ENCODE results near the gene SMARCC1.

SMARCC1 gene

DNA sequence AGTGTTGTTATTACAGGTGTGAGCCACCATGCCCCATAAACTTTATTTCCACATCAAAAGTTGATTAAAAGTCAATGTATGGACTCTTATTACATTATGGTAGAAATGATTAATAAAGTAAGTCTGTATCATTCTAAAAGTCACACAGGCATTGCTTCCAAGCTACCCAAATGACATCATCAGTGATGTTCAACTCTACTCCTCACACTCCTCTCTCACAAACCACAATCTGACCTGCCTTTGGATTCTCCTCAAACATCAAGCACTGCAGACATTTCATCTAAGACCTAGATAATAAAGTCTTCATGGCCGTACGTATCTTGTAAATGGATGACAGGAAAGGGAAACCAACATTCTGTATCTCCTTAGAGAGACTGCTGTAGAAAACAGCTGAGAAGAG lies 68.0 kb downstream of the SMARCC1 start:
- TF ChIP-seq, protein P1, sequence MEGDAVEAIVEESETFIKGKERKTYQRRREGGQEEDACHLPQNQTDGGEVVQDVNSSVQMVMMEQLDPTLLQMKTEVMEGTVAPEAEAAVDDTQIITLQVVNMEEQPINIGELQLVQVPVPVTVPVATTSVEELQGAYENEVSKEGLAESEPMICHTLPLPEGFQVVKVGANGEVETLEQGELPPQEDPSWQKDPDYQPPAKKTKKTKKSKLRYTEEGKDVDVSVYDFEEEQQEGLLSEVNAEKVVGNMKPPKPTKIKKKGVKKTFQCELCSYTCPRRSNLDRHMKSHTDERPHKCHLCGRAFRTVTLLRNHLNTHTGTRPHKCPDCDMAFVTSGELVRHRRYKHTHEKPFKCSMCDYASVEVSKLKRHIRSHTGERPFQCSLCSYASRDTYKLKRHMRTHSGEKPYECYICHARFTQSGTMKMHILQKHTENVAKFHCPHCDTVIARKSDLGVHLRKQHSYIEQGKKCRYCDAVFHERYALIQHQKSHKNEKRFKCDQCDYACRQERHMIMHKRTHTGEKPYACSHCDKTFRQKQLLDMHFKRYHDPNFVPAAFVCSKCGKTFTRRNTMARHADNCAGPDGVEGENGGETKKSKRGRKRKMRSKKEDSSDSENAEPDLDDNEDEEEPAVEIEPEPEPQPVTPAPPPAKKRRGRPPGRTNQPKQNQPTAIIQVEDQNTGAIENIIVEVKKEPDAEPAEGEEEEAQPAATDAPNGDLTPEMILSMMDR (IDR thresholded peaks at IDR 0.05; ENCODE audit: insufficient read depth, low read length, missing control alignments): no peak
- POLR2A ChIA-PET: no interaction called here
- H3K4me3 ChIP-seq (ENCODE audit: low read depth, low read length): no peak overlapping the region
- CTCF ChIA-PET: interaction anchor here (1.9 kb wide), 1 partner anchor 191 kb away, joined by 5 read pairs; no protein-coding TSS in a partner anchor
- DNase-seq (ENCODE audit: low read depth, low spot score): no peak

DNA sequence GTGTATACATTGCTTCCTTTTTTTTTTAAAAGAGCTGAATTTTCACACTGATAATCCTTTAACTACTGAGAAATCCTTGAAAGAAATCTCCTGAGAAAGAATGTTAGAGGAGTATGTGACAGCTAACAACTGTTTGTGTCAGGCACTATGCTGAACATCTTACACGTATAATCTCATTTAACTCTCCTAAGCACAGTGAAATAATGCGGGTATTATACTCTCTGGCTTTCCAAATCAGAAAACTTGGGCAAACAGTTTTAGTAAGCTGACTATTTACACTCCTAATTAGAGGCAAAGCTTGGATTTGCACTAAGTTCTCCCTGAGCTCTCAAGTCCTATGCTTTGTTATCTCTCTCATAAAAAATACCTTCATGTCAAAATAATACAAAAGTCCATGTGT lies 69.3 kb downstream of the SMARCC1 start:
- no peak for DNase-seq (ENCODE audit: low read depth, low spot score)
- H3K4me3 ChIP-seq (ENCODE audit: low read depth, low read length): no peak overlapping the region
- TF ChIP-seq, protein P1 (IDR thresholded peaks at IDR 0.05; ENCODE audit: insufficient read depth, low read length, missing control alignments): no peak
- POLR2A ChIA-PET: no interaction called here
- CTCF ChIA-PET: interaction anchor here (1.9 kb wide), 1 partner anchor 190 kb away, joined by 5 read pairs; no protein-coding TSS in a partner anchor

DNA sequence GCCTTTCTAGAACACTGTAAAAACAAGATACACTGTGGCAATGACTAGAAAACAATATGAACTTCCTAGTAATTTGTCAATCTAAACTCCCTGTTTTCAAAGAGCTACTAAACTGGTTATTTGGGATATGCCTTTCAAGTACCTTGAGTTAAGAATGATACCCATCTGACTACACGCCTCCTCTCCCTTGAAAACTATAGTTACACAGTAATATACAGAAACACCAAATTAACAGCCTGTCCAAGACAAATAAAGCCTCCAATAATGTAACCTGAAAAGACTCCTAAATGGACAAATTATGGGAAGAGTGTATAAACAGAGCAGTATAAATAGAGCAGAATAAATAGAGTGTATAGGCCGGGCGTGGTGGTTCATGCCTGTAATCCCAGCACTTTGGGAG lies 70.1 kb downstream of the SMARCC1 start:
- DNase-seq (ENCODE audit: low read depth, low spot score): no peak
- TF ChIP-seq, protein P1 (IDR thresholded peaks at IDR 0.05; ENCODE audit: insufficient read depth, low read length, missing control alignments): no peak
- ChIA-PET POLR2A (no interaction called here), CTCF (no interaction called here)
- no peak overlapping the region for H3K4me3 ChIP-seq (ENCODE audit: low read depth, low read length)

DNA sequence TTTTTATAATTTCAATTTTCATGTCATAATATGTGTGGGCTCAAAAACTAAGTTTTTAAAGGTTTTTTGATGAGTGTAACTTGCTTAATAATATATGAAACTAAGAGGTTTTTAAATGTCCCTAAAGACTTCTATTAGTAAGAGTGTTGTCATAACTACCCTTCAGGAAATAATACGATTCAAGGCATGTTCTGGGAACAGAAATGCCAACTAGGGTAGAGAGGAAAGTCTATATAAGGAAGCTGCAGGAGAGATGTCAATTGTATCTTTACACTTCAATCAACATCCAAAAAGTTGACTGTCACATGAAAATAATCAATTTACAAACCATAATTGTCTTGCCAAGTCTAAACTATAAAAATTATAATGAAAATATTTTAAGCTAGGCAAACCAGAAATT lies 76.3 kb downstream of the SMARCC1 start:
- ChIA-PET POLR2A (no interaction called here), CTCF (interaction anchor here (1.7 kb wide), 1 partner anchor 10 kb away, joined by 4 read pairs; no protein-coding TSS in a partner anchor)
- no peak for DNase-seq (ENCODE audit: low read depth, low spot score)
- TF ChIP-seq, protein P1 (IDR thresholded peaks at IDR 0.05; ENCODE audit: insufficient read depth, low read length, missing control alignments): no peak
- H3K4me3 ChIP-seq (ENCODE audit: low read depth, low read length): no peak overlapping the region

DNA sequence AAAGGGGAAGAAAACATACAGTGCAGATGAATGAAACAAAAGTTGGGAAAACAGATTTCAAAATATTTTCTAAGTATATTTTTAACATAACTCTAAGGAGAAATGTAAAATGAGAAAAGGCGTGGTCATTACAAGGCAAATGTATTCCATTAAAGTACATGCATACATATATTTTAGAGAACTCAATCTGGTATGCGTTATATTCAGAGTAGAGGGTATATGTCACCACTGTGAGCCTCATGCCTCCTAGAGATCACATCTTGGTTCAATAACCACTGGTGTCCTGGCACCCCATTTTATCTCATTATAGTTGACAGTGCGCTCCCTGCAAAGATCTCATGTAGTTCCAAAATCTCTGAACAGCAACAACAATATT lies 77.5 kb downstream of the SMARCC1 start:
- CTCF ChIA-PET: no interaction called here
- DNase-seq (ENCODE audit: low read depth, low spot score): no peak
- H3K4me3 ChIP-seq (ENCODE audit: low read depth, low read length): no peak overlapping the region
- POLR2A ChIA-PET: no interaction called here
- TF ChIP-seq, protein P1 (IDR thresholded peaks at IDR 0.05; ENCODE audit: insufficient read depth, low read length, missing control alignments): no peak

DNA sequence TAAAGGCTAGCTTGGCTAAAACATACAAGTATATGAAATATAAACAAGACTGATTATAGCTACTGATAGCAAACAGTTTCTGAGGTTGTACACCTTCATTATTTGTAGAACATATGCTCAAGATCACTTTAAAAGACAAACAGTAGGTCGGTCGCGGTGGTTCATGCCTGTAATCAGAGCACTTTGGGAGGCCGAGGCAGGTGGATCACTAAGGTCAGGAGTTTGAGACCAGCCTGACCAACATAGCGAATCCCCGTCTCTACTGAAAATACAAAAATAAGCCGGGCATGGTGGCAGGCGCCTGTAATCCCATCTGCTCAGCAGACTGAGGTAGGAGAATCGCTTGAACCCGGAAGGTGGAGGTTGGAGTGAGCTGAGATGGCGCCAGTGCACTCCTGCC lies 80.3 kb downstream of the SMARCC1 start:
- H3K4me3 ChIP-seq (ENCODE audit: low read depth, low read length): no peak overlapping the region
- CTCF ChIA-PET: no interaction called here
- TF ChIP-seq, protein P1 (IDR thresholded peaks at IDR 0.05; ENCODE audit: insufficient read depth, low read length, missing control alignments): no peak
- DNase-seq (ENCODE audit: low read depth, low spot score): no peak
- POLR2A ChIA-PET: no interaction called here

Measured in AG04449 (cell line).